NCI-H146 treated with DMSO at 0.1 percent for 48 hours (cell line): ENCODE data around the gene CTSG.
"Not testable (repeated sequence)": the region's sequence is repeated elsewhere in the genome, so short reads cannot be mapped to it uniquely, and the experiment has no call there.

Experiments used
- DNase-seq: peaks from one replicate; lab custom pipeline; 2025; ENCODE audit not compliant: unreplicated experiment; lab: John Stamatoyannopoulos, UW

The CTSG gene, protein sequence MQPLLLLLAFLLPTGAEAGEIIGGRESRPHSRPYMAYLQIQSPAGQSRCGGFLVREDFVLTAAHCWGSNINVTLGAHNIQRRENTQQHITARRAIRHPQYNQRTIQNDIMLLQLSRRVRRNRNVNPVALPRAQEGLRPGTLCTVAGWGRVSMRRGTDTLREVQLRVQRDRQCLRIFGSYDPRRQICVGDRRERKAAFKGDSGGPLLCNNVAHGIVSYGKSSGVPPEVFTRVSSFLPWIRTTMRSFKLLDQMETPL

DNA sequence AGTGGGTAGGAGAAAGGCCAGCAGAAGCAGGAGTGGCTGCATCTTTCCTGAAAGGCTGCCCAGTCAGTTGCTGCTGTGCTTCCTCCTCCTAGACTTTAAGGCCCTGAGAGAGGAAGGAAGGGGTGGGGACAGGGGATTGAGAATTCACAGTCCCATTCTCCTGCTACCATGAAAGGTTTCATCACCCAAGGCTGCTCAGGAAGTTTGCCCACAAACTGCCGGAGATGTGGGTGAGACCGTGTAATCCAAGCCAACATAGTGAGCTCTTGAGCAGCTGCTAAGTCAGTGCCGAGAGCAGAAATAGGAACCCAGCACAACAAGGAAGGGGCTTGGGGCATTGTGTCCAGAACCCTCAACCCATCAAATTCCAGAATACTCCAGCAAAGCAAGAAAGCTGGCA is at the start of gene CTSG:
Gene CTSG, minus strand, starts transcription at position 69 of the 400 bp plus-strand sequence. Its CDS starts 27 bp downstream, at position 42.
- DNase-seq: no peak

DNA sequence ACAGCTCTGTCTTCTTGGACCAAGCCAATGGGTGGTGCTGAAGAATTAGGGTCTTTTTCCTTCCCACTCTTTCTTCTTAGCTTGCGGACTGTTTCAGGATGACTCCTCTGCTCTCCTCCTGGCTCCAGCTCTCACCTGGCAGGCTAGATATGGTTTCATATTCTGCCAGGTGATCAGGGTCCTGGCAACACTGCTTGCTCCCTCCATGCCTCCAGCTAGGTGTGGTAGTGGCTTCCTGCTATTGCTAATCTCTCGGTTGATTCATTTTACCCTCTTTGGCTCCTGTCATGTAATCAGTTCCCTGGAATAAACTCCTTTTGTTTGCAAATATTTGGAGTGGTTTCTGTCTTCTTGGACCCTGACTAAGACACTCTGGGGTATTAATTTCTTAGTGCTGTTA is 37.7 kb upstream of the CTSG start:
- DNase-seq: no peak

DNA sequence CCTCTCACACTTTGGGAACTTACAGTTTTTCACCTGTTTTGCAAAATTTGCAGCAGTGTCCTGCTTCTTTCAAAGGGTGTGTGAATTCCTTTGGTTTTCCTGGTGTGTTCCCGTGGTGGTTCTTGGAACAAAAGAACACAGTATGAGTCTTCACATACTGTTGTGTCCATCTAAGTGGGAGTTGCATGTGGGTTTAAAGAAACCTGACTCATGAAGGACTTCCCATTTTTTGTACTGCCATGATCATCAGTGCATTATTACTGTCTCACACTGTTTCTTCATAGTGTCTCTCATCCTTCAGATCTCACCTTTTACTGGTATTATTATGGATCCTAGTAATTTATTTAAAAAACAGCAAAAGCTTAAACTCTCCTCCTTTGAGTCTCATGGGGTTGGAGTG is 37.2 kb upstream of the CTSG start:
- no peak for DNase-seq

DNA sequence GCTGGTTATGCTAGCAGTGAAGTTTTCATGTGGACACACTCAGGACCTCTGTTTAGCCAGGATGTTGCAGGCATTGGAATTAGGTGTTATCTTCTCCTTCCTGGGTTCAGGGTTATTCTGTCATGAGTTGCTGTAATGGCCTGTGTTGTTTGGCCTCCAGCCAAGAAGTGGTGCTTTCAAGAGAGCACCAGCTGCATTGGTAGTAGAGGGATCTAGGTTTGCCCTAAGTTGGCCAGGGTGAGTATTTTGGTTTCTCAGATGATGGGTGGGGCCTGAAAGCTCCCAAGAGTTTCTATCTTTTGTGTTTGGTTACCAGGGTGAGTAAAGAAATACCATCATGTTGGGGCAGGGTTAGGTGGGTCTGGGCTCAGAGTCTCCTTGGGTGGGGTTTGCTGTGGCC is 36.1 kb upstream of the CTSG start:
- DNase-seq: no peak

DNA sequence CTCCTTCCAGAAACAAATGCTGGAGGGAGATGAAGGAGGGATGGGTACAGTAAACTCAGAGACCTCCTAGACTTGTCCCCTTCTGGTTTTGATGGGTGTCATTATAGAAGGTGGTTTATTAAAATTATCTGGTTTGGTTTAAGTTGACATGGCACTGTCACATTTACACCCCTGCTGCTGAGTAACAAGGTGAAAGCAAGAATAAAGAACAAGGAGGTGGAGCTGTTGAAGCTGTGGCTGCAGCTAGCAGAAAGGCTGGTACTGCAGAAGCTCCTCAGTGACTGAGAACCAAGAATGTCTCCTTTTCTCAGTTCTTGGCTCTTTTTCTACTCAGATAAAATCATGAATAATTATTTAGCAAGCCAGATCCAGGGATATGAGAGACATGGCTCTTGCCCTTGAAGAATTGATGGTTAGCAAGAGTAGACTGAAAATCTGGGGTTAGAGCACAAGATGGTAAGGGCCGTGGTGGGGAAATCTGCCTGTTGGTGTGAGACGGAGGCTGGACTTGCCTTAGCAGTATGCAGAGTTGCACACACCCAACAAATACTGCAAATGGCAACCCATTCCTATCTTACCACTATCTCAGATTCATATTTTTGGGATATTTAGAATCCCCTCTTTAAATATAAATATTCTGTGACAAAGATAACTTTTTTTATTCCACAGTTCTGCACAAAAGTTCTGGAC is 33.8 kb upstream of the CTSG start, which contains the start of gene GZMH:
Gene GZMH, minus strand, starts transcription at position 31 of the 690 bp plus-strand sequence. CDS start 72 bp downstream, outside the sequence.
- no peak for DNase-seq

DNA sequence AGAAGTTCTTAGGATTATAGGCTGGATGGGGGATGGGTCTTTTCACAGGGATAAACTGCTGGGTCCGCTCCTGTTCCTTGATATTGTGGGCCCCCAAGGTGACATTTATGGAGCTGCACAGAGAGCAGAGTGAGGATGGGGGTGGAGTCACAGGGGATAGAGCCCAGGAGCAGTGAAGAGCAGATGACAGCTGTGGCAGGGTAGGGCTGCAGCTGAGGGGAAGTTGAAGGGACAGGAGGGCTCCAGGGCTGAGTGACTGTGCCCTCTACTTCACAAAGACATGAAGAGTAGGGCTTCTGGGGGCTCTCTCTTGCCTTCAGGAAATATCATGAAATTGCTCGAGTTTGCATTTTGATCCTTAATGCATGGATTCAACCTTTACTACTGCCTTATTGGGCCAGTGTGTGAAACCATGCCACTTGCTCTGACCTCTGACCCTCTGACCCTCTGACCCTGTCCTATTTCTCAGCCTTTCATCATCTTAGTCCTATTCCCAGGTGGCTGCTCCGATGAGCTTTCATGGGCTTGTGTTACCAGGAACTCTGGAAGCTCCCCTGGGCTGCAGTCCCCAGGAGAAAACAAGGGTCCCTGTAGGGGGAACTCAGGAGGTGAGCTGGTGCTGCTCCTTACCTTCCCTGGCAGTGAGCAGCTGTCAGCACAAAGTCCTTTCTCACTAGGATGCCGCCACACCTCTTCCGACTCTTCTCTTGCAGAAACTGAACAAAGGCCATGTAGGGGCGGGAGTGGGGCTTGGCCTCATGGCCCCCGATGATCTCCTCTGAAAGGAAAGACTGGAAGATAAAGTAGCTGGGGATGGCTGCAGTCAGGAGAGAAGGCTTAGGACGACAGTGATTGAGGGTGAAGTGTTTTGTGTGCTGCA is 31.8 kb upstream of the CTSG start:
- DNase-seq: no peak

DNA sequence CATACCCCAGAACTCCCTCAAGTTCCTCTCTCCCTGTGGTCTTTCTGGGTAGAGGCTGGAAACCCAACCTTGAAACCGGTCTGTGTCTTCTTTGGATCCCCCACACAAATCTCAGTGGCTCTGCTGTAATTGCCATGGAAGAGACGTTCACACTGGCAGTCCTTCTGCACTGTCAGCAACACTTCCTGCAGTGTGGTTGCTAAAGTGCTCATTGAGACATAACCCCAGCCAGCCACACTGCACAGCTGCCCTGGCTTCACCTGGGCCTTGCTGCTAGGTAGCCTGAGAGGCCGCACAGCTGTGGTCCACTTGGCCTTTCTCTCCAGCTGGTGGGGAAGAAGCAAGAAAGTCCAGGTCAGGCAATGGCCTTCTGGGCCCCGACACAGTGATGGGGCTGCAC is 31.0 kb upstream of the CTSG start:
- DNase-seq: no peak

DNA sequence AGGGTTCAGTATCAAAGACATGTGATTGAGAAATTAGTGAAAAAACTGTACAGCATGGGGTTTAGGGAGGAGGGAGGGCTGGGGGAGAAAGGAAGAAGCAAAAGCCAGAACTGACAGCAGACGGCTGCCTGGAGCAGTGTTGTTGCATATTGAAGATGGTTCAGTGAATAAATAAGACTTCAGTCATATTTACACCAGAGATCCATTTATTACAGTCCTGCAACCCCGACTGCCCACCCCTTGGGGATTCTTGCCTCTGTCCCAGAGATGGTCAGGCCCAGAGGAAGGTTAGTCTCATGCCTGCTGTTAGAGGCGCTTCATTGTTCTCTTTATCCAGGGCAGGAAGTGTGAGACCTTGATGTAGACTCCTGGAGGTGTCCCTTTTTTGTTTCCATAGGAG is 30.2 kb upstream of the CTSG start:
- no peak for DNase-seq

DNA sequence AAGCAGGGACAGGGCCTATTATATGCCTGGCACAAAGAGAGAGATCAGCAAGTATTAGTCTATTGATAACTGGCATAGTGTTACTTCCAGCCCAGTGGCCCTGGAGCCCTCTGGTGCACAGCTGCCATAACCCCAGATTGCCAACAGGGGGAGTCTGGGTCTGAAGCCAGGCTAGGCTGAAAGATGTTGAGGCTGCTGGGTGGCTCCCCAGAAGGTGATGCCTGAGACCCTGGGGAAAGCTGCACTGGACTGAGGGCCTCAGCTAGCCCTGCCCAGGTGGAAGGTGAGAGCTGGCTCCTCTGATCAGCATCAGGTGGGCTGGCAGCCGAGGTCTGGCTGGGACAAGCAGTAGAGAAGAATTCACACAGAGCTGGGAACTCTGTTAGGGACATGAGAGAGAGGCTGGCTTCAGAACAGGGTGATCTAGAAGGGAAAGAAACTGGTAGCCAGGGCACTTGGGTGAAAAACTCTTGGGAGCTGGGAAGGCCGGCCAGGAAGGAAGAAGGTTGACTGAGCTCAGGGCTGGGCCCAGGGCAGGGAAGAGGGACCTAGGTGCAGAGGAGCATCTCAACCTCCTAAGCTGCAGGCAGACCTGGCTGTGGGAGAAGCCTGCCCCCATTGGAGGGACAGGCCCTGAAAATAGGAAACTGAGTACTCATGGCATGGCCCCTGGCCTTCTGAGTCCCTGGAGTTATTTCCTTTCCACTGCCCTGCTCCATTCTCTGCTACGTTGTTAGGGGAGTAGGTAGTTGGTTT is 29.6 kb upstream of the CTSG start:
- no peak for DNase-seq

DNA sequence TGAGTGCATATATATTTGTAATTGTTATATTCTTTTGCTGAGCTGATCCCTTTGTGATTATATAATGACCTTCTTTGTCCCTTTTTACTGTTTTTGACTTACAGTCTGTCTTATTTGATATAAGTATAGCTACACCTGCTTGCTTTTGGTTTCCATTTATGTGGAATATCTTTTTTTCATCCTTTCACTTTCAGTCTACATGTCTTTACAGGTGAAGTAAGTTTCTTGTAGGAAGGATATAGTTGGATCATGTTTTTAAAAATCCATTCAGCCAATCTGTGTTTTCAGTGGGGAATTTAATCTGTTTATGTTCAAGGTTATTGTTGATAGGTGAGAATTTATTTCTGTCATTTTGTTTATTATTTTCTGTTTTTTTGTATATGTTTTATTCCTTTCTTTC is 21.4 kb upstream of the CTSG start:
- DNase-seq: no peak

DNA sequence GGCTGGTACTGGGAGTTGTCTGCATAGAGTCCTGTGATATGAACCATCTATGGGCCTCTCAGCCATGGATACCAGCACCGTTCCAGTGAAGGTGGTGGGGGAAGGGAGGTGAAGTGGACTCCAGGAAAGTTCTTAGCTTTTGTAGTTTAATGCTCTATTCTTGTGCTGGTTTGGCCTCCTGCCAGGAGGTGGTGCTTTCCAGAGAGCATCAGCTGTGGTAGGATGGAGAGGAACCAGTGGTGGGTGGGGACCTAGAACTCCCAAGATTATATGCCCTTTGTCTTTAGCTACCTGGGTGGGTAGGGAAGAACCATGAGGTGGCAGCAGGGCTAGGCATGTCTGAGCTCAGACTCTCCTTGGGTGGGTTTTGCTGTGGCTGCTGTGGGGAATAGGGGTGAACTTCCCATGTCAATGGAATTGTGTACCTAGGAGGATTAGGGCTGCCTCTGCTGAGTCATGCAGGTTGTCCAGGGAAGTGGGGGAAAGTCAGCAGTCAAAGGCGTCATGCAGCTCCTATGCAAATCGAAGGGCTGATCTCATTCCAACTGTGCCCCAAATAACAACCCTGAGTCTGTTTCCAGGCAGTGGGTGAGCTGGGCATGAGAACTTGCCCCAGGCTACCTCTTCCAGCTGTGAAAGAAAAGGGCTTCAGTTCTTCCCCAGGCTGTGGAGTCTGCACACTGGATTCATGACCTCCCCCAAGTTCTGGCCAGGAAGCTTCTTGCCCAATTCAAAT is 19.2 kb upstream of the CTSG start:
- DNase-seq: no peak

DNA sequence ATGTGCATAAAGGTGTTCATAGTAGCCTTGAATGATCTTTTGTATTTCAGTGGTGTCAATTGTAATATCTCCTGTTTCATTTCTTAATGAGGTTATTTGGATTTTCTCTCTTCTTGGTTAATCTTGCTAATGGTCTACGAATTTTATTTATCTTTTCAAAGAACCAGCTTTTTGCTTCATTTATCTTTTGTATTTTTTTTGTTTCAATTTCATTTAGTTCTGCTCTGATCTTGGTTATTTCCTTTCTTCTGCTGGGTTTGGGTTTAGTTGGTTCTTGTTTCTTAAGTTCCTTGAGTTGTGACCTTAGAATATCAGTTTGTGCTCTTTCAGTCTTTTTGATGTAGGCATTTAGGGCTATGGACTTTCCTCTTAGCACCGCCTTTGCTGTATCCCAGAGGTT is 15.0 kb upstream of the CTSG start:
- not testable (repeated sequence) for DNase-seq

DNA sequence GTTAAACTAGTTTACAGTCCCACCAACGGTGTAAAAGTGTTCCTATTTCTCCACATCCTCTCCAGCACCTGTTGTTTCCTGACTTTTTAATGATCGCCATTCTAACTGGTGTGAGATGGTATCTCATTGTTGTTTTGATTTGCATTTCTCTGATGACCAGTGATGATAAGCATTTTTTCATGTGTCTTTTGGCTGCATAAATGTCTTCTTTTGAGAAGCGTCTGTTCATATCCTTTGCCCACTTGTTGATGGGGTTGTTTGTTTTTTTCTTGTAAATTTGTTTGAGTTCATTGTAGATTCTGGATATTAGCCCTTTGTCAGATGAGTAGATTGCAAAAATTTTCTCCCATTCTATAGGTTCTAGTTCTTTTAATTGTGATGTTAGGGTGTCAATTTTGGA is 8.4 kb upstream of the CTSG start:
- not testable (repeated sequence) for DNase-seq

DNA sequence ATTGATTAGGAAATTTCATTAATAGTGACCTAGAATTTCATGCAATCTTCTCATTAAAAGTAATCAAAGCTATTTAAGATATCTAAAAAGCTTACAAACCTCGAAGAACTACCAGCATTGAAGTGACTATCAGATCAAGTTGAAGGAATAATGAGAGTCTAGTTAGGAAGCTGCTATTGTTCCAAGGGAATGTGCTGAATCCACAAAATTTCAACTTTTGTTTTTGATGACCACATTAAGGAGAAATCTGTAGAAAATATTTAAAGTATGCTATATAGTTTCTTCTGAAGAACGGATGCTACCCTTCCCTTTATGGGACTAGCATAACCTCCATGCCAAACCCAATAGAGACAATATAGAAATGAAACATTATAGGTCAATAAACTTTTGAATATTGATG is 2.5 kb upstream of the CTSG start:
- DNase-seq: no peak

DNA sequence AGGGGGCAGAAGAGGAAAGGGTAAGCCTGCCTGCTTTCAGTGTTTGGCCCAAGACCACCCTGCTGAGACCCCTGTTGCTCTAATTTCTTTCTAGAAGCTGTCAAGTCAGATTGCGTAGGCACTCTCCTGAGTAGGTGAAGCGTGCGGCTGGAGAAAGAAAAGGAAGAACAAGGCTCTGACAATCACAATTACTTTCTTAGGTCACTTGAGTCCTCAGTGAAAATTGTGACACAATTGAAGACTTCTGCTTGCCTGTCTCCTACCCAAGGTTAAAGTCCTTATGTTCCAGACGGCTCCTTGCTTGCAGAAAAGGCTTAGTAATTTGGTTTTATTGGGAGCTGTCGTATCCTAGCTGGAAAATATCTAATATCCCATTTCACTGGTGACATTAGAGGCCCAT is 721 bp upstream of the CTSG start:
- no peak for DNase-seq

DNA sequence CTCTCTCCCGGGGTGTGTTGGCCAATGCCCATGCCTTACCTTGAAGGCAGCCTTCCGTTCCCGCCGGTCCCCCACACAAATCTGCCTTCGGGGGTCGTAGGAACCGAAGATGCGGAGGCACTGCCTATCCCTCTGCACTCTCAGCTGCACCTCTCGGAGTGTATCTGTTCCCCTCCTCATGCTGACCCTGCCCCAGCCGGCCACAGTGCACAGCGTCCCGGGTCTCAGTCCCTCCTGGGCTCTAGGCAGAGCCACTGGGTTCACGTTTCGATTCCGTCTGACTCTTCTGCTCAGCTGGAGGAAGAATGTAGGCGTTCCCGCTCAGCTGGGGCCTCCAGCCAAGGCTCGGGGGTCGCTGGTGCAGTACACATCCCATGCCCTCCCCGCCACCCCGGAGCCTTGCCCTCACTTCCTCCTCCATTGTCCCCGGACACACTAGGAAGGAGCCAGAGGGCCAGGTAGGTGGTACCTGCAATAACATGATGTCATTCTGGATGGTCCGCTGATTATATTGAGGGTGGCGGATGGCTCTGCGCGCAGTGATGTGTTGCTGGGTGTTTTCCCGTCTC is 1.8 kb downstream of the CTSG start:
- no peak for DNase-seq

DNA sequence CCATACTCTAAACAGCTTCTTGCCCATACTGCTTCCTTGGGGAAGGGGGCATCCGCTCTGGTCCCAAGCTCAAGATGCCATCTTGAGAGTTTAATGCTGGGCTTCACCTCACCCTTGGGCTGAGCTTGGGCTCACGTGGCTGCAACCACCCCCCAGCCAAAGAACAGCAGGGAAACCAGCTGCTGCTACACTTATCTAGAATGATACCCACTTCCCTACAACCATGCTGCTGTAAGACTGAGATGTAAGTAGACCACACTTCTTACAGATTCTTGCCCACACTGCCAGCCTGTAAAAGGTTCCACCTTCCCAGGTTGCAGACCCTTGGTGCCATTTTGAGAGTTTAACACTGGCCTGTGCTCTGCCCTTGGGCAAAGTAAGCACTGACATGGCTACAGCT is 9.7 kb downstream of the CTSG start:
- DNase-seq: no peak

DNA sequence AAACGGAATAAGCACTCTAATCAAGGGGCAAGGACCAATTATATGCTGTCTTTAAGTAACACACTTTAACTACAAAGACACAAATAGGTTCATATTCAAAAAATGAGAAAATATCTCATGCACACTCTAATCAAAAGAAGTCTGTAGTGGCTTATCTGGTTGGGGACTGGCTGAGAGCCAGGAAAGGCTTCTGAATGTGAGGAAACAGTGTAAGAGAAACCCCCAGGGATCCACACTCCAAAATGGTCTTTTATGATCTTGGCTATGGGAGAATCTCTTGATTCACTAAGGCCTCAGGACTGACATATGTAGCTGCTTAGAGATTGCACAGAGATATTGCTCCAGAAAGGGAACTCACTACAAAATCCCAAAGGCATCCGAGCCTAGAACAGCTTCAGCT is 10.3 kb downstream of the CTSG start:
- DNase-seq: no peak

DNA sequence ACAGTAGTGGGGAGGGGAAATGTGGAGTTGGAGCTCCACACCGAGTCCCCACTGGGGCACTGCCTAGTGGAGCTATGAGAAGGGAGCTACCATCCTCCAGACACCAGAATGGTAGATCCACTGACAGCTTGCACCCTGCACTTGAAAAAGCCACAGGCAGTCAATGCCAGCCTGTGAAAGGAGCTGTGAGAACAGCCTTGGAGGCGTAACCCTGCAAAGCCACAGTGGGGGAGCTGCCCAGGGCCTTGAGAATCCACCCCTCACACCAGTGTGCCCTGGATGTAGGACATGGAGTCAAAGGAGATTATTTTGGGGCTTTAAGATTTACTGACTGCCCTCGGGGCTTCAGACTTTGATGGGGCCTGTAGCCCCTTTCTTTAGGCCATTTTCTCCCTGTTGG is 12.5 kb downstream of the CTSG start:
- no peak for DNase-seq

DNA sequence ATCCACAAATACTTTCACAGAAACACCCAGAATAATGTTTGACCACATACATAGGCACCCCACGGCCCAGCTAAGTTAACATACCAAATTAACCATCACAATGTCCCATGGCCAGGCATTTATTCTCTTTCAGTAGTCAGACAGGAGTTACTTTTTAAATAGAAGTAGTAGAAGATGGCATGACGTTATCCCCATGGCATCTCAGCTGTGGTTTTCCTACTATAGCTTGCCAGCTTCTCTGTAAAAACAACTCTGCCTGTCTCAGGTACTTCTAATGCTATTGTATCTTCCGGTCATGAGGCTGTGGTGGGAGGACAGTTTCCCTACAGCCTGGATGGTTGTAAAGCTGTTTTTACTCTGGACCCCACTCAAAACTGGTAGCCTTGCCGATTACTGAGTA is 19.3 kb downstream of the CTSG start:
- no peak for DNase-seq
